Astrocyte (in vitro differentiated cells and primary cell): Measurements from ENCODE around the gene PIP4K2A.

Source experiments
- CTCF ChIP-seq: IDR thresholded peaks from 2 replicates; pipeline ENCODE4 v1.5.1; 2011; ENCODE audit warnings: low read depth, mild to moderate bottlenecking, inconsistent platforms, low read length, moderate library complexity; ENCODE audit not compliant: insufficient read depth
- EZH2 ChIP-seq: IDR thresholded peaks from 2 replicates; pipeline ENCODE4 v1.6.1; 2012; ENCODE audit warnings: mild to moderate bottlenecking, low read length, inconsistent platforms; ENCODE audit not compliant: insufficient read depth

- TF ChIP-seq CTCF (no peak), EZH2 (no peak)
Observed at GRCh38 chr10:22599636-22600228, 114.6 kb downstream of the PIP4K2A start.
